GM19372 (cell line): ENCODE data around the gene CWF19L1.

ENCODE experiments used
- ATAC-seq: cut with Tn5 transposase; IDR thresholded peaks from one replicate; pipeline ENCODE4 v1.9.1; 2021; ENCODE audit warnings: mild to moderate bottlenecking, low read depth, moderate library complexity; ENCODE audit not compliant: unreplicated experiment

CWF19L1 gene

GRCh38 chr10:100184426-100184825 is 83.0 kb downstream of the CWF19L1 start:
- ATAC-seq: no peak

GRCh38 chr10:100183481-100183880 is 84.0 kb downstream of the CWF19L1 start:
- no peak for ATAC-seq

- ATAC-seq: no peak
These were observed 84.5 kb downstream of the CWF19L1 start for GRCh38 chr10:100182908-100183307.
